OCI-LY3 (cell line): ENCODE data around the gene LILRB4.
"Not testable (repeated sequence)": the region's sequence is repeated elsewhere in the genome, so short reads cannot be mapped to it uniquely, and the experiment has no call there.

Experiments used
- EZH2phosphoT487 ChIP-seq: fragments of 200-600 bp; shearing (Covaris generic); IDR thresholded peaks from 2 replicates; pipeline ENCODE4 v1.6.1; 2018; ENCODE audit warnings: antibody characterized with exemption, mixed run types, low read depth
- TF ChIP-seq, protein P1 (sequence below): fragments of 200-600, 300-600 bp; sonication (generic); IDR thresholded peaks from 2 replicates; pipeline ENCODE4 v1.5.1; 2014; ENCODE audit warnings: antibody characterized with exemption, low read length, low read depth

- TF ChIP-seq, protein P1, sequence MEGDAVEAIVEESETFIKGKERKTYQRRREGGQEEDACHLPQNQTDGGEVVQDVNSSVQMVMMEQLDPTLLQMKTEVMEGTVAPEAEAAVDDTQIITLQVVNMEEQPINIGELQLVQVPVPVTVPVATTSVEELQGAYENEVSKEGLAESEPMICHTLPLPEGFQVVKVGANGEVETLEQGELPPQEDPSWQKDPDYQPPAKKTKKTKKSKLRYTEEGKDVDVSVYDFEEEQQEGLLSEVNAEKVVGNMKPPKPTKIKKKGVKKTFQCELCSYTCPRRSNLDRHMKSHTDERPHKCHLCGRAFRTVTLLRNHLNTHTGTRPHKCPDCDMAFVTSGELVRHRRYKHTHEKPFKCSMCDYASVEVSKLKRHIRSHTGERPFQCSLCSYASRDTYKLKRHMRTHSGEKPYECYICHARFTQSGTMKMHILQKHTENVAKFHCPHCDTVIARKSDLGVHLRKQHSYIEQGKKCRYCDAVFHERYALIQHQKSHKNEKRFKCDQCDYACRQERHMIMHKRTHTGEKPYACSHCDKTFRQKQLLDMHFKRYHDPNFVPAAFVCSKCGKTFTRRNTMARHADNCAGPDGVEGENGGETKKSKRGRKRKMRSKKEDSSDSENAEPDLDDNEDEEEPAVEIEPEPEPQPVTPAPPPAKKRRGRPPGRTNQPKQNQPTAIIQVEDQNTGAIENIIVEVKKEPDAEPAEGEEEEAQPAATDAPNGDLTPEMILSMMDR: not testable (repeated sequence)
- not testable (repeated sequence) for TF ChIP-seq EZH2phosphoT487
These were observed 37.7 kb upstream of the LILRB4 start for GRCh38 chr19:54624934-54625730.
